ENCODE data around the gene DMAC2L. TPM values are rescaled to one million over a fixed set of nuclear protein-coding genes. Genes with fewer than 3 reads are reported as not detected.
A peak's percentile ranks its signal among the peaks of the same experiment; 100 is the strongest.
"Not testable (repeated sequence)": the region's sequence is repeated elsewhere in the genome, so short reads cannot be mapped to it uniquely, and the experiment has no call there.

DMAC2L gene
- polyA plus RNA-seq, 1 of the 3 experiments (the other 2 are of a cell fraction) = 20.3 TPM

GRCh38 chr14:50314098-50314497 is 2.0 kb downstream of the DMAC2L start:
- CTCF ChIA-PET = interaction anchor here (1.1 to 2.1 kb wide), 2 partner anchors 14 to 218 kb away, joined by 3 to 9 read pairs; partner anchors contain the start of gene MAP4K5
- H2AFZ ChIP-seq (ENCODE audit: low read depth); H3K9me3 ChIP-seq; H3F3A ChIP-seq (replicated peaks; ENCODE audit: insufficient read depth); H3K4me1 ChIP-seq (ENCODE audit: control insufficient read depth in 1 of 2, insufficient read depth in 2 of 2, low read depth in 1 of 2, low read length in 1 of 2); H3K27me3 ChIP-seq (ENCODE audit: insufficient read depth); DNase-seq; H3K9me2 ChIP-seq; H3K9ac ChIP-seq; H3K27ac ChIP-seq (ENCODE audit: low read depth in 2 of 2, low read length in 1 of 2); POLR2A ChIA-PET; H4K20me1 ChIP-seq (ENCODE audit: insufficient read depth); H3K4me2 ChIP-seq; H3K4me3 ChIP-seq (ENCODE audit: low read depth in 2 of 2, low read length in 1 of 2): not testable (repeated sequence)
- WGBS (ENCODE audit: low lambda C conversion rate) = 98% methylated on average over 3 of the region's 3 CpGs
- Histone ChIP-seq H3K36me3 (replicated peaks in 1 of 2; ENCODE audit: control insufficient read depth in 1 of 2, insufficient read depth in 2 of 2, low read length in 1 of 2) (peaks cover 0 to 17% of the 10 kb centered on the region in 2 experiments), H3K79me2 (ENCODE audit: insufficient read depth) (peaks cover 63% of the 10 kb centered on the region)

DNA sequence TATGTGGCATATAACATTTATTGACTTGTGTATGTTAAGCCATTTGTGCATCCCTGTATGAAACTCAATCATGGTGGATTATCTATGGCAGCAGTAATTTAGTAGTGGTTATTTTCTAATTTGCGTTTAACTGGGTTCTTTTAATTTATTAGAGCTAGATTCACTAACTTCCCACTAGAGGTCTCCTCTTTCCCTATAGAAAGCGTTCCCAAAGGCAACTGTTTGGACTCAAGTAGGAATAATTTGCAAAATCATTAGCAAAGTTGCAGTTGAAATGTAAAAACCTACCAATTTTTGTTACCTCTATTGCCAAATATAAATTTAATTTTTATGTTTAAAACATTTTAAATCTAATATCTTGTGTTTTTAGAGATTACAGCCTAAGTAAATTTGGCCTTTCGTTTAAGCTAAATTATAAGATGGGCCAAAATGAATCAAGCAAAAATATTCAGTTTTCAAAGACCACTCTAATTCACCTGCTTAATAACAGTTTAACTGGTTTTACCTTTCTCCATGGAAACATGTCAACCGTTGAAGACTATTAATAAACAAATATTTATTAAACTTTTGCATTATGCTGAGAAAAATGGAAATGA is 6.0 kb downstream of the DMAC2L start:
- Histone ChIP-seq H3K36me3 (replicated peaks in 1 of 2; ENCODE audit: control insufficient read depth in 1 of 2, insufficient read depth in 2 of 2, low read length in 1 of 2) (peaks cover 2 to 17% of the 10 kb centered on the region in 2 experiments), H3K27me3 (ENCODE audit: insufficient read depth) (no peaks in the 10 kb centered on the region), H3K79me2 (ENCODE audit: insufficient read depth) (peaks cover 56% of the 10 kb centered on the region), H4K20me1 (ENCODE audit: insufficient read depth) (no peaks in the 10 kb centered on the region), H2AFZ (ENCODE audit: low read depth) (no peak overlapping the region), H3K4me3 (ENCODE audit: low read depth in 2 of 2, low read length in 1 of 2) (no peak overlapping the region), H3K9ac (no peak overlapping the region), H3K4me1 (ENCODE audit: control insufficient read depth in 1 of 2, insufficient read depth in 2 of 2, low read depth in 1 of 2, low read length in 1 of 2) (peaks cover 2 to 7% of the 10 kb centered on the region in 2 experiments), H3K4me2 (no peak overlapping the region), H3K27ac (ENCODE audit: low read depth in 2 of 2, low read length in 1 of 2) (no peak overlapping the region), H3K9me2 (no peaks in the 10 kb centered on the region), H3F3A (replicated peaks; ENCODE audit: insufficient read depth) (peaks cover 10% of the 10 kb centered on the region), H3K9me3 (no peaks in the 10 kb centered on the region)
- ChIA-PET POLR2A (interaction anchor here (0.9 kb wide), 1 partner anchor 18 kb away, joined by 3 read pairs; no protein-coding TSS in a partner anchor), CTCF (interaction anchor here (0.6 to 7.8 kb wide), 35 partner anchors 10 to 539 kb away, joined by 3 to 140 read pairs (median 4); partner anchors contain the start of genes ATL1 and MAP4K5)
- 38% methylated on average over 4 of the region's 4 CpGs for WGBS (ENCODE audit: low lambda C conversion rate)
- TF ChIP-seq NRF1 (IDR thresholded peaks at IDR 0.05; ENCODE audit: low read depth, low read length) (no peak), SMC3 (IDR thresholded peaks at IDR 0.05; ENCODE audit: low read depth, low read length) (peak; percentile 58; the same call in 1 of the 2 replicates), YY1 (IDR thresholded peaks at IDR 0.05; ENCODE audit: low read depth) (no peak), FOSL2 (IDR thresholded peaks at IDR 0.05; ENCODE audit: borderline replicate concordance, low read depth) (no peak), FOXJ3 (CRISPR knock-in tag; IDR thresholded peaks at IDR 0.05) (no peak), GABPA (IDR thresholded peaks at IDR 0.05; ENCODE audit: low read depth) (no peak), TCF12 (IDR thresholded peaks at IDR 0.05) (no peak), CTCF (IDR thresholded peaks at IDR 0.05) (peak; percentile 81), REST (IDR thresholded peaks at IDR 0.05; ENCODE audit: low read depth, low read length) (no peak), FOXM1 (IDR thresholded peaks at IDR 0.05; ENCODE audit: low read depth) (no peak), RAD21 (IDR thresholded peaks at IDR 0.05; ENCODE audit: low read length) (peak; percentile 78)
- TF ChIP-seq, protein P1, sequence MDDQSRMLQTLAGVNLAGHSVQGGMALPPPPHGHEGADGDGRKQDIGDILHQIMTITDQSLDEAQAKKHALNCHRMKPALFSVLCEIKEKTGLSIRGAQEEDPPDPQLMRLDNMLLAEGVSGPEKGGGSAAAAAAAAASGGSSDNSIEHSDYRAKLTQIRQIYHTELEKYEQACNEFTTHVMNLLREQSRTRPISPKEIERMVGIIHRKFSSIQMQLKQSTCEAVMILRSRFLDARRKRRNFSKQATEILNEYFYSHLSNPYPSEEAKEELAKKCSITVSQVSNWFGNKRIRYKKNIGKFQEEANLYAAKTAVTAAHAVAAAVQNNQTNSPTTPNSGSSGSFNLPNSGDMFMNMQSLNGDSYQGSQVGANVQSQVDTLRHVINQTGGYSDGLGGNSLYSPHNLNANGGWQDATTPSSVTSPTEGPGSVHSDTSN (IDR thresholded peaks at IDR 0.05) = no peak
- TF ChIP-seq, protein P2, sequence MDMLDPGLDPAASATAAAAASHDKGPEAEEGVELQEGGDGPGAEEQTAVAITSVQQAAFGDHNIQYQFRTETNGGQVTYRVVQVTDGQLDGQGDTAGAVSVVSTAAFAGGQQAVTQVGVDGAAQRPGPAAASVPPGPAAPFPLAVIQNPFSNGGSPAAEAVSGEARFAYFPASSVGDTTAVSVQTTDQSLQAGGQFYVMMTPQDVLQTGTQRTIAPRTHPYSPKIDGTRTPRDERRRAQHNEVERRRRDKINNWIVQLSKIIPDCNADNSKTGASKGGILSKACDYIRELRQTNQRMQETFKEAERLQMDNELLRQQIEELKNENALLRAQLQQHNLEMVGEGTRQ (IDR thresholded peaks at IDR 0.05; ENCODE audit: borderline replicate concordance, low read depth, low read length) = no peak
- peak; percentile 47 for DNase-seq

All from SK-N-SH (cell line).